GM10248 (cell line): ENCODE measurements around the gene FAM131C.
"Not testable (repeated sequence)": the region's sequence is repeated elsewhere in the genome, so short reads cannot be mapped to it uniquely, and the experiment has no call there.

Experiments
- CTCF ChIA-PET: fragments of 300-600 bp; sonication (Branson Sonifier 250); formaldehyde crosslinking; extraction: SDS; loops from one replicate; lab custom pipeline; 2021; ENCODE audit warnings: antibody characterized with exemption; lab: Yijun Ruan, JAX
- POLR2A ChIA-PET: fragments of 350-650 bp; sonication (Branson Sonifier 250); formaldehyde crosslinking; extraction: SDS; loops from one replicate; lab custom pipeline; 2020; ENCODE audit warnings: antibody characterized with exemption; lab: Yijun Ruan, JAX
- DNase-seq: peaks from one replicate; pipeline ENCODE4 v3.0.0; 2012; ENCODE audit errors: extremely low spot score
- TF ChIP-seq, protein P1 (sequence below): IDR thresholded peaks from 2 replicates; pipeline ENCODE4 v1.5.1; 2012; ENCODE audit warnings: mild to moderate bottlenecking, low read depth; ENCODE audit errors: extremely low read depth, missing control alignments, control extremely low read depth

The FAM131C gene

GRCh38 chr1:16063921-16064320, 9.5 kb downstream of the FAM131C start:
- ChIA-PET POLR2A (no interaction called here), CTCF (interaction anchor here (0.7 to 1.7 kb wide), 2 partner anchors 8 to 18 kb away, joined by 4 to 7 read pairs; no protein-coding TSS in a partner anchor)

GRCh38 chr1:16063226-16063829, 10.1 kb downstream of the FAM131C start:
- TF ChIP-seq, protein P1, sequence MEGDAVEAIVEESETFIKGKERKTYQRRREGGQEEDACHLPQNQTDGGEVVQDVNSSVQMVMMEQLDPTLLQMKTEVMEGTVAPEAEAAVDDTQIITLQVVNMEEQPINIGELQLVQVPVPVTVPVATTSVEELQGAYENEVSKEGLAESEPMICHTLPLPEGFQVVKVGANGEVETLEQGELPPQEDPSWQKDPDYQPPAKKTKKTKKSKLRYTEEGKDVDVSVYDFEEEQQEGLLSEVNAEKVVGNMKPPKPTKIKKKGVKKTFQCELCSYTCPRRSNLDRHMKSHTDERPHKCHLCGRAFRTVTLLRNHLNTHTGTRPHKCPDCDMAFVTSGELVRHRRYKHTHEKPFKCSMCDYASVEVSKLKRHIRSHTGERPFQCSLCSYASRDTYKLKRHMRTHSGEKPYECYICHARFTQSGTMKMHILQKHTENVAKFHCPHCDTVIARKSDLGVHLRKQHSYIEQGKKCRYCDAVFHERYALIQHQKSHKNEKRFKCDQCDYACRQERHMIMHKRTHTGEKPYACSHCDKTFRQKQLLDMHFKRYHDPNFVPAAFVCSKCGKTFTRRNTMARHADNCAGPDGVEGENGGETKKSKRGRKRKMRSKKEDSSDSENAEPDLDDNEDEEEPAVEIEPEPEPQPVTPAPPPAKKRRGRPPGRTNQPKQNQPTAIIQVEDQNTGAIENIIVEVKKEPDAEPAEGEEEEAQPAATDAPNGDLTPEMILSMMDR: no peak
- ChIA-PET CTCF (interaction anchor here (1.7 kb wide), 1 partner anchor 7 kb away, joined by 7 read pairs; no protein-coding TSS in a partner anchor), POLR2A (no interaction called here)
- no peak for DNase-seq

More at GRCh38 chr1:16063921-16064320, 9.5 kb downstream of the FAM131C start:
- DNase-seq: no peak
- TF ChIP-seq, protein P1: no peak

DNA sequence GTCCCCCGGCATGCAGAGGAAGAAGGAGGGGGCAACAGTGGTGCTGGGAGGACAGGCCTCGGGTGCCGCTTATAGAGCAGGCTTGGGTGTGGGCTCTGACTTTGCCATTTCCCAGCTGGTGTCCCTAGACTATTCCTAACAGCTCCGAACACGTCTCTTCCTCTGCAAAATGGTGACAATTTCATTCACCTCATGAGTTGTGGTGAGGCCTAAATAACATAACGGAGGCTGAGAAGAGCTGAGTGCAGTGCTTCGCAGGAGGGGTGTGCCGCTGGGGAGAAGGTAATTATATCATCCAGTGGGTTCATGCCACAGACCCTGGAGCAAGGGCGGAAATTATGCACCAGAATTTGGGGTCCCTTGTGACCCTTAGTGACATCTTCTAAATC, 10.8 kb downstream of the FAM131C start:
- DNase-seq, CTCF ChIA-PET, POLR2A ChIA-PET: not testable (repeated sequence)

GRCh38 chr1:16061989-16062686, 11.3 kb downstream of the FAM131C start:
- DNase-seq, POLR2A ChIA-PET, CTCF ChIA-PET: not testable (repeated sequence)

GRCh38 chr1:16061266-16061665, 12.2 kb downstream of the FAM131C start:
- POLR2A ChIA-PET: no interaction called here
- DNase-seq: no peak
- TF ChIP-seq, protein P1: no peak
- CTCF ChIA-PET: interaction anchor here (1.1 kb wide), 1 partner anchor 18 kb away, joined by 3 read pairs; no protein-coding TSS in a partner anchor

DNA sequence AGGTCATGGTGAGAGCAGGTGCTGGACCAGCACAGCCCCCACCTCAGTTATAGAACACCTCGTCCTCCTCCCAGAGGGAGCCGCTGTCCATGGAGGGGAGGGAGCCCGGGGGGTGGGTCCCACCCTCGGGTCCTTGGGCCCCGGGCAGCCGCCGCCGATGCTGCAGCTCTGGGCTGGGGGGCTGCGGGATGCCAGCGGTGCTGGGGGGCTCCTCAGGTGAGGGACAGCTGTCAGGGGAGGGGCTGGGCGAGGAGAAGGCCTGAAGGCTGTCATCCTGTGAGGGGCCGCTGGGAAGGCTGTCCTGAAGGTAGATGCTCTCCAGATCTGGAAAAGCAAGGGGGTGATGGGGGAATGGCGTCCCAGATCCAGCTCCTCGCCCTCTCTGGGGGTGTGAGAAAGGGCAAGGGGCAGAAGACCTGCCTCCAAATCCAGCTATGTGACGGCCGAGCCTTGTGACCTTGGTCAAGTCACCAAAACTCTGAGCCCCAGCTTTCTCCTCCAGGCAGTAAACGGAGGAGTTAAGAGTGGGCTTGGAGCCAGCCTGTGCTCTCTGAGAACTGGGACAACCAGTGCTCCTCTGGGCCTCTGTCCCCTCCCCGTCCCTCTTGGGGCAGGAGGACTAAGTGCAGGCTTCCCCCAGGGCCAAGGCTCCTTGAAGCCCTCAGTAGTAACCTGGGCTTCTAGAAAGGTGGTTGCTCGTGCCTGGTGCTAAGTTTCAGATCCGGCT, 14.9 kb downstream of the FAM131C start:
- POLR2A ChIA-PET, DNase-seq: not testable (repeated sequence)
- CTCF ChIA-PET: interaction anchor here (1.1 to 1.6 kb wide), 4 partner anchors 13 to 49 kb away, joined by 3 to 5 read pairs (median 4); no protein-coding TSS in a partner anchor

DNA sequence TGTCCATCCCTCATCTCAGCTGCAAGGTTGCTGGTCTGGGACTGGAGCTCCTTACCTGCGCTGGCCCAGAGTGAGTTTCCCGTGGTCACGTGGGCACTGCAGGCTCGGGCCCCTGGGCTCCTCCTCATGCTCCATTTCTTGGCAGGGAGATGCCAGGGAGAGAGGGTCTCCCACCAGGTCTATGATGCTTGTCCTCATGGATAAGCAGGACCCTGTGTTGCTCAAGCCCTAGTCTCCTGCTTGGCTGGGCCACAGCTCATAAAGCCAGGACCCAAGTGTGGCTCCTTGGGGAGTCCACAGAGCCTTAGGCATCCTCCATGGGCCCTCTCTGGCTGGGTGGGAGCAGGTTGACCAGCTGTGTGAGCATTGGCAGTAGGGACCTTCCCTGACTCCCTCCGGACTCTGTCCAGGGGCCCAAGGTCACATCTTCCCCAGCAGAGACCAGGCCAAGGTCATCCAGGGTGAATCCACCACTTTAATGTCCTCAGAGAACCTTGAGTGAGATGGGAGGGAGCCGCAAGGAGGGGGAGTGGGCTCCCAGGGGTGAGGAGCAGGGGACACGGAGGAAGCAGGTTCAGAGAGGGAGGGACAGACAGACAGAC, 16.0 kb downstream of the FAM131C start:
- CTCF ChIA-PET: interaction anchor here (0.9 to 1.4 kb wide), 4 partner anchors 12 to 291 kb away, joined by 3 to 4 read pairs (median 4); no protein-coding TSS in a partner anchor
- POLR2A ChIA-PET, DNase-seq: not testable (repeated sequence)

- POLR2A ChIA-PET: not testable (repeated sequence)
- CTCF ChIA-PET: interaction anchor here (0.6 to 4.9 kb wide), 11 partner anchors 8 to 290 kb away, joined by 3 to 40 read pairs (median 5); partner anchors contain the start of gene FAM131C
Observed at GRCh38 chr1:16056521-16056912, 16.9 kb downstream of the FAM131C start.

More at GRCh38 chr1:16056521-16056912, 16.9 kb downstream of the FAM131C start:
- not testable (repeated sequence) for DNase-seq
